GM12875 (cell line): ENCODE data around the gene ARF1.

Experiments used
- H3K4me3 ChIP-seq: one replicate; pipeline ENCODE4 v1.5.1; 2011; ENCODE audit warnings: low read depth, low read length, control low read depth
- TF ChIP-seq, protein P1 (sequence below): IDR thresholded peaks from 2 replicates; pipeline ENCODE4 v1.5.1; 2011; ENCODE audit warnings: low read depth, mild to moderate bottlenecking, control low read depth, inconsistent platforms, low read length, moderate library complexity, borderline replicate concordance; ENCODE audit not compliant: insufficient read depth

The ARF1 gene

DNA sequence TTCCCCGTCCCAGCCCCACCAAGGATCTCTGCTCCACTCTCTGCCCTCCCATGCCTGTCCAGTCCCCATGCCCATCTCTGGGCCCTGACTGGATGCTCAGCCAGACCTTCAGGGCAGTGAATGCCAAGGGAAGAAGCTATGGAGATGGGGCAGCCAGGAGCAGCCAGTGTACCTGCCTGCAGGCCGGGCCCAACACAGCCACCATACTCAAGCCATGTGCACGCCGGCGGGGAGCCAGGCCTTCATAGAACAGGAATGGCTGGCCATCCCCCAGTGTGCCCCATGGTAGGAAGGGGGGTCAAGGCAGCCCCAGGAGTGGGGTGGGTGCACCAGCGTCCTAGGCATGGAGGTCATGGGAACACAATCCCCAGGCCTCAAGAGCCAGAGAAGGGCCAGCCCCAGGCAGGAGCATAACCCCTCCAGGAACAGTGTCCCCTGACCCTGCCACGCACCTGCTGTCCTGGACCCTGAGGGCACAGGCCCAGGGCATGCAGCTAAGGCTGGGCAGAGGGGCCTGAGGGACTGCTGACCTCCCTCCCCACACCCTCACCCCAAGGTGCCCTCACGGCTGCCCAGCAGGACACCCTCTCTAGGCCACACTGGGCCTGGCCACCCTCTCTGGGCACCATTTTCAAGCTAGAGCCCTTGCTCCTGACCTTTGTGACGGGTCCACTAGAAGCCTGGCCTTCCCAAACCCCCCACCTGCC is 20.3 kb upstream of the ARF1 start:
- TF ChIP-seq, protein P1, sequence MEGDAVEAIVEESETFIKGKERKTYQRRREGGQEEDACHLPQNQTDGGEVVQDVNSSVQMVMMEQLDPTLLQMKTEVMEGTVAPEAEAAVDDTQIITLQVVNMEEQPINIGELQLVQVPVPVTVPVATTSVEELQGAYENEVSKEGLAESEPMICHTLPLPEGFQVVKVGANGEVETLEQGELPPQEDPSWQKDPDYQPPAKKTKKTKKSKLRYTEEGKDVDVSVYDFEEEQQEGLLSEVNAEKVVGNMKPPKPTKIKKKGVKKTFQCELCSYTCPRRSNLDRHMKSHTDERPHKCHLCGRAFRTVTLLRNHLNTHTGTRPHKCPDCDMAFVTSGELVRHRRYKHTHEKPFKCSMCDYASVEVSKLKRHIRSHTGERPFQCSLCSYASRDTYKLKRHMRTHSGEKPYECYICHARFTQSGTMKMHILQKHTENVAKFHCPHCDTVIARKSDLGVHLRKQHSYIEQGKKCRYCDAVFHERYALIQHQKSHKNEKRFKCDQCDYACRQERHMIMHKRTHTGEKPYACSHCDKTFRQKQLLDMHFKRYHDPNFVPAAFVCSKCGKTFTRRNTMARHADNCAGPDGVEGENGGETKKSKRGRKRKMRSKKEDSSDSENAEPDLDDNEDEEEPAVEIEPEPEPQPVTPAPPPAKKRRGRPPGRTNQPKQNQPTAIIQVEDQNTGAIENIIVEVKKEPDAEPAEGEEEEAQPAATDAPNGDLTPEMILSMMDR, result no peak
- no peak overlapping the region for H3K4me3 ChIP-seq

DNA sequence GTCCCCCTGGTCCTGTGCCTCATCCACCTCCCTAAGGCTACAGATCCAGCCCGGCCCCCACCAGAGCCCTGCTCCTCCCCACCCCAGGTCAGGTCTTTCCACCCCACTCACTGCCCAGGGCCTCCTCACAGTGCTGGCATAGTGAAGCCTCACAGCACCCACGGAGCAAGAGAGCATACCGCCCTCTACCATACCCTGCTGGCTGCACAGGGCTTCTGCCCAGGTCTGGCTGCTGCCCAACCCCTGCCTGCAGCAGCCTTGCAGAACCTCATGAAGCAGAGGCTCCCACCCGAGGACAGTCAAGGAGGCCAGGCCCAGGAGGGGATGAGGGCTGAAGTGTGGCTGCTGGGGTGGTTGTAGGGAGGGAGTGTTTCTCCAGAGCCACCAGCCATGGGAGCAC is 19.7 kb upstream of the ARF1 start:
- TF ChIP-seq, protein P1, result no peak
- no peak overlapping the region for H3K4me3 ChIP-seq

DNA sequence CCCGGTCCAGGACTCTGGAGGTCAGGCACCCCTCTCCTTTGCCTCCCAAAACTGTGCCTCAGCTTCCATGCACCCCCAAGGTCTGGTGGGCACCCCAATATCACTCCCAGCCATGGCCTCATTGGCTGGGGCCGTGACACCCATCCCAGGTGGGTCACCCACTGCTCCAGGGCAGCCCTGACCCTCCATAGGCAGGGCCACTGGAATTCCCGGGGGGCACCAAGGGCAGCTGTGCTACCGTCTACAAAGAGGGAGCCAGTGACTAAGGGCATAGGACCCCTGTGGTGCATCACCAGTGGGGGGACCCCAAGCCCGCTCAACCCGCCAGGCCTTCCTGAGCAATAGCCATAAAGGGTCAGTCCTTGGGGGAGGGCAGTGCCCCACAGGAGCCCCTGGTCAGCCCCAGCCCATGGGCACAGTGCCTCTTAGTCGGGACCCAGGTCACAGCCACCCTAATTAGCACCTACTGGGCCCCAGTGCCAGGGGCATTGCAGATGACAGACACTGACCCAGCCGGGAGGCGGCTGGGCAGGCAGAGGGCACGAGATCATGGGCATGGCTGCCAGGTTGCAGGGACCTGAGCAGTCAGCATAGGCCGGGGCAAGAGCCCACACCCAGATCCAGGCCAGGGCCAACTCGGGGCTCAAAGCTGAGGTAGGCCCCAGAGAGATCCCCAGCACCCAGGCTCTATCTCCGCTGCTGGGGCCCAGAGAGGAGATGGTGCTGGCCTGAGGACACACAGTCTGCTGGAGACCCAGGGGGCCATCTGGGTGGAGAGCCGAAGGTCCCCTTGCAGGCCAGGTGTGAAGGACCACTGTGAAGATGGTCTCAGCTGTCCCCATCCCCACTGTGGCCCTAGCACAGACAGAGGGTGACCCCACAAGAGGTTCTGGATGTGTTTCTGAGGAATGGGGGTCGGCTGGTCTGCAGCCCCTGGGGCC is 19.0 kb upstream of the ARF1 start:
- TF ChIP-seq, protein P1, result no peak
- H3K4me3 ChIP-seq, result no peak overlapping the region

DNA sequence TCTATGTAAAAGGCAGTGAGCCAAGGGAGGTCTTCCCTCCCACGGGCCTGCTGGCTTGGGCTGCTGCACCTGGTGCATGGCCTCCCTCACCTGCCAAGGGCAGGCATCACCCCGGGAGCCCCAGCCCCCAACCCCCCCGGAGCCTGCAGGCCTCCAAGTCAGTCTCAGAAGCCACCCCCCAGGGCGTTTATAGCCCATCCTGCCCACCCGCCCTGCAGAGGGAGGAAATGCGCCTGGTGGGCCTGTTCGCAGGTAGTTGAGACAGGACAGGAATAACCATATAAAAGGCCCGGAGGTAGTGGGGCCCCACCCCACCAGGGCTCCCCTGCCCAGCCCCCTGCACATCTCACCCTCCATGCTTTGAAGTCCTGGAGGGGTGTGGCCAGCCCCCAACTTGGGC is 18.2 kb upstream of the ARF1 start:
- H3K4me3 ChIP-seq, result no peak overlapping the region
- TF ChIP-seq, protein P1, result no peak

DNA sequence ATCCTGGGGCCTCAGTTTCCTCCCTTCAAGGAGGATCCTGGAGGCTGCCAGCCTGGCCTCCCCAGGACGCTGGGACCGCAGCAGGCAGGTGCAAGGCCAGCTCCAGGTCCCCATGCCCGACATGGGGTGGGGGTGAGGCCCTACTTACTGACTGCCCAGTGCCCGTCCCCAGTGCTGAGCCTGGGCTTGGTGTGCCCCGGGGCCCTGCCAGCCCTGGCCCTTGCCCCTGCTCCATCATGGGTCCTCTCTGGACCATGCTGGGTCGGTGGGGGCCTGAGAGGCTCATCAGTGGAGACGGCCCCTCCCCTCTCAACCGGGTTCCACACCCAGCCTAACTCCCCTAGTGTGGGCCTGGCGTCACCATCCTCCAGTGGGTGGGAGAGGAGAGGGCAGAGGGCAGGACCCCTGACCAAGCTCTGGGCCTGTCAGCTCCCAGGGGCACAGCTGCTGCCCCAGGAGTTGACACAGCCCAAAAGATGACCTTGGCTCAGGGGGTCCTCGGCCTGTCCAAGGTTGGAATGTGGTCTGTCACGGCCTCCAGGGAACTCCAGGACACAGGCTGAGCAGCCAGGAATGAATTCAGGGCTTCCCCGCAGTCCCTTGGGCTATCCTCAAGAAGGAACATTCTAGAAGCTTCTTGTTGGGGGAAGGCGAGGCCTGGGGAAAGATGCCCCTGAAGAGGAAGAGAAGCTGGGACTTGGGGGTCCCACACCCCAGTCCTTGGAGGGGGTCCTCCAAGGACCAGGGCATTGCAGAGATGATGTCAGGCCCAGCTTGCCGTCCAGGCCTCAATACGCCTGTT is 17.6 kb upstream of the ARF1 start:
- TF ChIP-seq, protein P1, result no peak
- no peak overlapping the region for H3K4me3 ChIP-seq

DNA sequence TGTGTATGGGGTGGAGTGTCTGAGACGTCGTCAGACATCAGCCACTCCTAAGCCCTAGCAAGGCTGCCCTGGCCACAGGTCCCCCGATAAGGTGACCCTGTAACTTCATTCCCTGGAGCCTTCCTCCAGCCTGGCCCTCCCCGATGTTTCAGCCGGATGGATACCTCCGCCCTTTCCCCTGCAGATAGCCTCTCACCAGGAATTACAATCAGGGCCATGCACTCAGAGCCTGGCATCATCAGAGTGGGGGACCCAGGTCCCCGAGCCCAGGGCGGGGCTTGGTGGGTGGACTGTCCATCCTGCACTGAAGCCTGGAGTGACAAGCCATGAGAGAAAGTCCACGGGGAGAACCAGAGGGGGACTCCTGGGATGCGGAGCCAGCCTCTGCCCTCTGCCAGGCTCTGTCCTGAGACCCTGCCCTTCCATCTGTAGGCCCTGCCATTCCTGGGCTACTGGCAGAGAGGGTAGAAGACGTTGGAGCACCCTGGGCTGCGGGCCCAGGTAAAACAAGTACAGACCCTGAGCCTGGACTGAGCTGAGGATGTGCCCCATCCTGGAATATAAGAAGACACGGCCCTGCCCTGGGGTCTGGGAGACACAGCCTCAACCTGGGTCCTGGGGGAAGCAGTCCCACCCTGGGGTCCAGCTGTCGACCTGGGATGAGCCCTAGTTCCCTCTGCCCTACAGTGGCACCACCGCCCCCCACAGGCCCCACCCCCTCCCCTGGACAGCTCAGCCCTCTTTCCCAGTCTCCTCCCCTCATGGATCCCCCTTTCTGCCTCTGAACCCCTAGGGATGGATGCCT is 16.8 kb upstream of the ARF1 start:
- TF ChIP-seq, protein P1, result no peak

More for the DNA sequence above, 16.8 kb upstream of the ARF1 start:
- no peak overlapping the region for H3K4me3 ChIP-seq
